K562 (cell line): ENCODE results near the gene SGCG. TPM values are rescaled to one million over a fixed set of nuclear protein-coding genes. Genes with fewer than 3 reads are reported as not detected.
A peak's percentile ranks its signal among the peaks of the same experiment; 100 is the strongest.

Source experiments
- ATAC-seq: fragments of 200-7000 bp; cut with Tn5 transposase; 3 replicates; pipeline ENCODE4 v1.9.1; 2020; ENCODE audit warnings: moderate library complexity
- BruUV-seq: library from RNA; stranded (reverse); fragments of 400-500 nt; replicated peaks from 2 replicates; lab custom pipeline; 2021; lab: Mats Ljungman, UMichigan
- CTCF ChIA-PET: fragments of 300-600 bp; formaldehyde crosslinking; extraction: SDS; loops from one replicate; lab custom pipeline; 2021; ENCODE audit warnings: low intra/inter-chr PET ratio; lab: Yijun Ruan, JAX
- POLR2A ChIA-PET: fragments of 300-600, 350-650 bp; sonication (Branson Sonifier 250); formaldehyde crosslinking; extraction: SDS; loops from one replicate; lab custom pipeline; 2021; ENCODE audit warnings: antibody characterized with exemption, inconsistent platforms; lab: Yijun Ruan, JAX
- DNase-seq, 4 experiments: peaks; one replicate each; pipeline versions ENCODE4 v3.0.0 to v3.0.0-alpha.2; 2011 to 2018; ENCODE audit warnings: low spot score in 3 of 4, mixed read lengths in 3 of 4; ENCODE audit errors: extremely low read depth in 1 of 4
- FAIRE-seq: peaks from 2 replicates; lab custom pipeline; 2011; peaks lifted over from hg19 to GRCh38; lab: Jason Lieb, UNC
- H2AFZ ChIP-seq: 2 replicates; pipeline ENCODE4 v1.6.0; 2011; ENCODE audit warnings: low read depth, low read length, control low read depth, inconsistent platforms
- H3K27ac ChIP-seq: fragments of 200-600 bp; 3 replicates; pipeline ENCODE4 v1.8.0; 2011; ENCODE audit warnings: low read depth, mild to moderate bottlenecking, control low read depth, inconsistent platforms, low read length, moderate library complexity, mixed read lengths; ENCODE audit errors: extremely low read depth
- H3K27me3 ChIP-seq, 2 experiments: fragments of 300-600 bp in 1 of 2; 2 replicates in 1 of 2; 3 replicates in 1 of 2; pipeline versions ENCODE4 v1.6.0 to v1.8.0; 2011; ENCODE audit warnings: inconsistent platforms in 2 of 2, low read length in 2 of 2, mild to moderate bottlenecking in 1 of 2, mixed read lengths in 1 of 2, moderate library complexity in 1 of 2; ENCODE audit not compliant: control insufficient read depth in 2 of 2, insufficient read depth in 2 of 2
- H3K36me3 ChIP-seq: fragments of 300-600 bp; 3 replicates; pipeline ENCODE4 v1.8.0; 2011; ENCODE audit warnings: mild to moderate bottlenecking, low read length, inconsistent platforms; ENCODE audit not compliant: control insufficient read depth, insufficient read depth
- H3K4me1 ChIP-seq, 2 experiments: fragments of 200-600 bp in 1 of 2; replicated peaks in 1 of 2; 2 replicates in 1 of 2; 3 replicates in 1 of 2; pipeline versions ENCODE4 v1.5.1 to v1.8.0; 2011; ENCODE audit warnings: inconsistent platforms in 2 of 2, low read length in 2 of 2, mild to moderate bottlenecking in 1 of 2, mixed read lengths in 1 of 2, moderate library complexity in 1 of 2; ENCODE audit not compliant: control insufficient read depth in 2 of 2, insufficient read depth in 2 of 2
- H3K4me2 ChIP-seq: 2 replicates; pipeline ENCODE4 v1.6.1; 2011; ENCODE audit warnings: low read length, control low read depth, inconsistent platforms, mixed read lengths; ENCODE audit not compliant: insufficient read depth
- H3K4me3 ChIP-seq: fragments of 200-600 bp; sonication (generic), shearing (Covaris generic); 2 replicates; pipeline ENCODE4 v1.5.1; 2016; ENCODE audit warnings: control low read depth, inconsistent platforms
- H3K79me2 ChIP-seq: fragments of 200-600 bp; 3 replicates; pipeline ENCODE4 v1.8.0; 2011; ENCODE audit warnings: low read length, inconsistent platforms; ENCODE audit not compliant: control insufficient read depth, insufficient read depth
- H3K9ac ChIP-seq, 2 experiments: 2 replicates each; pipeline versions ENCODE4 v1.6.0 to v1.6.1; 2011; ENCODE audit warnings: low read depth in 2 of 2, low read length in 2 of 2, control low read depth in 1 of 2, inconsistent platforms in 1 of 2, mild to moderate bottlenecking in 1 of 2, mixed read lengths in 1 of 2; ENCODE audit not compliant: insufficient read depth in 1 of 2
- H3K9me1 ChIP-seq: one replicate; pipeline ENCODE4 v1.6.0; 2011; ENCODE audit warnings: inconsistent platforms, mild to moderate bottlenecking, low read length, moderate library complexity; ENCODE audit not compliant: control insufficient read depth, insufficient read depth
- H3K9me3 ChIP-seq: replicated peaks from 2 replicates; pipeline ENCODE4 v1.5.1; 2011; ENCODE audit warnings: low read depth, low read length, inconsistent platforms; ENCODE audit not compliant: control insufficient read depth, insufficient read depth
- H4K20me1 ChIP-seq: replicated peaks from 2 replicates; pipeline ENCODE4 v1.6.1; 2011; ENCODE audit warnings: low read length, inconsistent platforms, mixed read lengths; ENCODE audit not compliant: control insufficient read depth, insufficient read depth
- ELK3 ChIP-seq: fragments of 450-650 bp; formaldehyde crosslinking; IDR thresholded peaks from 2 replicates; pipeline ENCODE4 v1.4.0; 2020; ENCODE audit warnings: mild to moderate bottlenecking
- FOS ChIP-seq: IDR thresholded peaks from 3 replicates; pipeline ENCODE4 v1.6.1; 2011; ENCODE audit not compliant: insufficient read length; ENCODE audit errors: extremely low read depth
- FOSL1 ChIP-seq: fragments of 200-800 bp; sonication (Bioruptor generic); conservative IDR thresholded peaks from 2 replicates; pipeline ENCODE4 v1.6.1; 2016; ENCODE audit warnings: missing genetic modification characterization, missing compliant biosample characterization
- FOXM1 ChIP-seq, 2 experiments: fragments of 450-650 bp in 1 of 2; sonication (generic) in 1 of 2; formaldehyde crosslinking in 1 of 2; IDR thresholded peaks; 2 replicates each; pipeline versions ENCODE4 v1.6.1 to v1.9.0; 2017 to 2022; ENCODE audit warnings: low read depth in 2 of 2, mild to moderate bottlenecking in 2 of 2, missing genetic modification reagents in 1 of 2, moderate library complexity in 1 of 2
- KAT8 ChIP-seq: fragments of 450-650 bp; IDR thresholded peaks from 2 replicates; pipeline ENCODE4 v1.6.1; 2016; ENCODE audit warnings: low read depth, mild to moderate bottlenecking
- PHF20 ChIP-seq: fragments of 450-650 bp; IDR thresholded peaks from 2 replicates; pipeline ENCODE4 v1.6.1; 2018; ENCODE audit not compliant: partially characterized antibody
- SAP30 ChIP-seq: fragments of 200-600 bp; sonication (generic); IDR thresholded peaks from 2 replicates; pipeline ENCODE4 v1.6.1; 2012; ENCODE audit warnings: borderline replicate concordance, low read depth, mild to moderate bottlenecking, moderate library complexity, low read length, control low read depth, inconsistent platforms; ENCODE audit not compliant: insufficient read depth, poor library complexity, severe bottlenecking
- ZNF316 ChIP-seq: fragments of 450-650 bp; IDR thresholded peaks from 2 replicates; pipeline ENCODE4 v1.6.1; 2016
- WGBS: fragments of 100-300 bp; shearing (Covaris generic); methylation state at CpG from one replicate; pipeline ENCODE4 v1.1.6; 2016; ENCODE audit warnings: low coverage, mixed read lengths; ENCODE audit not compliant: insufficient coverage; ENCODE audit errors: missing lambda C conversion rate; 5-methylcytosine and 5-hydroxymethylcytosine counted together
- in situ Hi-C: fragments of 300-500 bp; cut with MboI; formaldehyde crosslinking; loops from 4 replicates; pipeline ENCODE4 v1.15.0; 2018; ENCODE audit warnings: inconsistent platforms, mixed read lengths
- intact Hi-C: fragments of 100-400 bp; cut with micrococcal nuclease; formaldehyde crosslinking; loops from 2 replicates; pipeline ENCODE4 v1.14.2; 2022
- polyA plus RNA-seq, 8 experiments: library from polyadenylated mRNA; depleted of rRNA in 4 of 8; stranded (reverse) in 5 of 8; unstranded in 3 of 8; fragments of >200 nt; fragmentation: Nextera tagmentation in 2 of 8; fragmentation: Illumina TruSeq in 1 of 8; extraction: Ambion mirVana in 2 of 8; extraction: Trizol in 1 of 8; gene quantifications; 2 replicates each; pipeline versions ENCODE4 v1.2.1 to v1.2.3, GENCODE V29; 2011 to 2014; ENCODE audit warnings: inconsistent platforms in 1 of 8, missing spikeins in 1 of 8
- total RNA-seq, 7 experiments: library from RNA; depleted of rRNA in 6 of 7; stranded (reverse); fragments of >200 nt in 6 of 7; fragmentation: Illumina TruSeq in 2 of 7; extraction: Trizol in 2 of 7; gene quantifications; 2 replicates each; pipeline versions ENCODE4 v1.2.1 to v1.2.3, GENCODE V29; 2011 to 2021; ENCODE audit warnings: low replicate concordance in 1 of 7
- TF ChIP-seq, protein P1 (sequence below): fragments of 450-650 bp; IDR thresholded peaks from 2 replicates; pipeline ENCODE4 v1.6.1; 2016; ENCODE audit warnings: mild to moderate bottlenecking
- TF ChIP-seq, protein P2 (sequence below): fragments of 250-450 bp; sonication (Bioruptor Pico); IDR thresholded peaks from 2 replicates; pipeline ENCODE4 v1.8.0; 2021; ENCODE audit warnings: mild to moderate bottlenecking, moderate library complexity
- TF ChIP-seq, protein P3 (sequence below), 2 experiments: IDR thresholded peaks; 2 replicates each; pipeline ENCODE4 v1.6.1; 2012; ENCODE audit warnings: improper control_type of control experiment in 2 of 2, low read depth in 2 of 2, low read length in 2 of 2, borderline replicate concordance in 1 of 2
- TF ChIP-seq, protein P4 (sequence below): fragments of 250-450 bp; sonication (Bioruptor Pico); IDR thresholded peaks from 2 replicates; pipeline ENCODE4 v1.4.0; 2020; ENCODE audit warnings: borderline replicate concordance

SGCG gene
- total and polyA plus RNA-seq, 9 of the 15 experiments (the other 6 are each of a cell fraction or from before 2014, with no cell fraction given): 0.04 to 0.44 (median 0.34) TPM

DNA sequence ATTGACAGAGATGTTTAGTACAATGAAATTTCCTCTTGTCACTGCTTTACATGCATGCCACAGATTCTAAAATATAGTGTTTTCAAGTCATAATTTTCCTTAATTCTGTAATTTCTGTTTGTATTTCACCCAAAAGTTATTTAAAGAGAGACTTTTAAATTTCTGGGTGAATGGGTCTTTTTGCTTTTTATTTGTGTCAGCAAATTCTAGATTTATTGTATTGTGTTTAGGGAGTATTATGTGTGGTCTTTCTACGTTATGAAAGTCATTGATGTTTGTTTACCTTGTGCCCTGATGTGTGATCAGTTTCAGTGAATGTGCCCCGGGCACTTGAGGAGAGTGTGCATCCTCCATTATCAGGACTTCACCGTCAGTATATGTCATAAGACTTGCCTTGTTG lies 92.7 kb downstream of the SGCG start:
- ChIA-PET CTCF (no interaction called here), POLR2A (no interaction called here)
- Histone ChIP-seq H3K4me3 (no peak overlapping the region), H2AFZ (no peak overlapping the region), H3K4me1 (no peaks in the 10 kb centered on the region), H4K20me1 (no peaks in the 10 kb centered on the region), H3K9me1 (no peaks in the 10 kb centered on the region), H3K36me3 (no peaks in the 10 kb centered on the region), H3K79me2 (no peaks in the 10 kb centered on the region), H3K9me3 (no peaks in the 10 kb centered on the region), H3K27ac (no peak overlapping the region), H3K4me2 (no peak overlapping the region), H3K27me3 (no peaks in the 10 kb centered on the region), H3K9ac (no peak overlapping the region)
- FAIRE-seq: no peak
- ATAC-seq: no peak
- WGBS: 5% methylated on average over 3 of the region's 3 CpGs
- BruUV-seq: no TSS peak
- intact Hi-C loops: loop anchor here (10.0 kb wide), 1 partner anchor 59 kb away; no protein-coding TSS in a partner anchor
- in situ Hi-C loops: no loop called here
- DNase-seq: no peak
- TF ChIP-seq, protein P1, sequence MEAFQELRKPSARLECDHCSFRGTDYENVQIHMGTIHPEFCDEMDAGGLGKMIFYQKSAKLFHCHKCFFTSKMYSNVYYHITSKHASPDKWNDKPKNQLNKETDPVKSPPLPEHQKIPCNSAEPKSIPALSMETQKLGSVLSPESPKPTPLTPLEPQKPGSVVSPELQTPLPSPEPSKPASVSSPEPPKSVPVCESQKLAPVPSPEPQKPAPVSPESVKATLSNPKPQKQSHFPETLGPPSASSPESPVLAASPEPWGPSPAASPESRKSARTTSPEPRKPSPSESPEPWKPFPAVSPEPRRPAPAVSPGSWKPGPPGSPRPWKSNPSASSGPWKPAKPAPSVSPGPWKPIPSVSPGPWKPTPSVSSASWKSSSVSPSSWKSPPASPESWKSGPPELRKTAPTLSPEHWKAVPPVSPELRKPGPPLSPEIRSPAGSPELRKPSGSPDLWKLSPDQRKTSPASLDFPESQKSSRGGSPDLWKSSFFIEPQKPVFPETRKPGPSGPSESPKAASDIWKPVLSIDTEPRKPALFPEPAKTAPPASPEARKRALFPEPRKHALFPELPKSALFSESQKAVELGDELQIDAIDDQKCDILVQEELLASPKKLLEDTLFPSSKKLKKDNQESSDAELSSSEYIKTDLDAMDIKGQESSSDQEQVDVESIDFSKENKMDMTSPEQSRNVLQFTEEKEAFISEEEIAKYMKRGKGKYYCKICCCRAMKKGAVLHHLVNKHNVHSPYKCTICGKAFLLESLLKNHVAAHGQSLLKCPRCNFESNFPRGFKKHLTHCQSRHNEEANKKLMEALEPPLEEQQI: no peak
- TF ChIP-seq, protein P2, sequence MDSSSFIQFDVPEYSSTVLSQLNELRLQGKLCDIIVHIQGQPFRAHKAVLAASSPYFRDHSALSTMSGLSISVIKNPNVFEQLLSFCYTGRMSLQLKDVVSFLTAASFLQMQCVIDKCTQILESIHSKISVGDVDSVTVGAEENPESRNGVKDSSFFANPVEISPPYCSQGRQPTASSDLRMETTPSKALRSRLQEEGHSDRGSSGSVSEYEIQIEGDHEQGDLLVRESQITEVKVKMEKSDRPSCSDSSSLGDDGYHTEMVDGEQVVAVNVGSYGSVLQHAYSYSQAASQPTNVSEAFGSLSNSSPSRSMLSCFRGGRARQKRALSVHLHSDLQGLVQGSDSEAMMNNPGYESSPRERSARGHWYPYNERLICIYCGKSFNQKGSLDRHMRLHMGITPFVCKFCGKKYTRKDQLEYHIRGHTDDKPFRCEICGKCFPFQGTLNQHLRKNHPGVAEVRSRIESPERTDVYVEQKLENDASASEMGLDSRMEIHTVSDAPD: no peak
- no peak for TF ChIP-seq FOSL1
- TF ChIP-seq ELK3 (CRISPR knock-in tag): no peak
- TF ChIP-seq, protein P3, sequence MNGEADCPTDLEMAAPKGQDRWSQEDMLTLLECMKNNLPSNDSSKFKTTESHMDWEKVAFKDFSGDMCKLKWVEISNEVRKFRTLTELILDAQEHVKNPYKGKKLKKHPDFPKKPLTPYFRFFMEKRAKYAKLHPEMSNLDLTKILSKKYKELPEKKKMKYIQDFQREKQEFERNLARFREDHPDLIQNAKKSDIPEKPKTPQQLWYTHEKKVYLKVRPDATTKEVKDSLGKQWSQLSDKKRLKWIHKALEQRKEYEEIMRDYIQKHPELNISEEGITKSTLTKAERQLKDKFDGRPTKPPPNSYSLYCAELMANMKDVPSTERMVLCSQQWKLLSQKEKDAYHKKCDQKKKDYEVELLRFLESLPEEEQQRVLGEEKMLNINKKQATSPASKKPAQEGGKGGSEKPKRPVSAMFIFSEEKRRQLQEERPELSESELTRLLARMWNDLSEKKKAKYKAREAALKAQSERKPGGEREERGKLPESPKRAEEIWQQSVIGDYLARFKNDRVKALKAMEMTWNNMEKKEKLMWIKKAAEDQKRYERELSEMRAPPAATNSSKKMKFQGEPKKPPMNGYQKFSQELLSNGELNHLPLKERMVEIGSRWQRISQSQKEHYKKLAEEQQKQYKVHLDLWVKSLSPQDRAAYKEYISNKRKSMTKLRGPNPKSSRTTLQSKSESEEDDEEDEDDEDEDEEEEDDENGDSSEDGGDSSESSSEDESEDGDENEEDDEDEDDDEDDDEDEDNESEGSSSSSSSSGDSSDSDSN (IDR thresholded peaks at IDR 0.05; ENCODE audit: borderline replicate concordance in 1 of 2, low read depth in 2 of 2, low read length in 2 of 2): no peak
- peak; percentile 66 for TF ChIP-seq ZNF316
- no peak for TF ChIP-seq KAT8
- TF ChIP-seq FOXM1 (IDR thresholded peaks at IDR 0.05; ENCODE audit: low read depth): no peak
- TF ChIP-seq FOXM1 (CRISPR knock-in tag; IDR thresholded peaks at IDR 0.05; ENCODE audit: low read depth): no peak
- TF ChIP-seq, protein P4, sequence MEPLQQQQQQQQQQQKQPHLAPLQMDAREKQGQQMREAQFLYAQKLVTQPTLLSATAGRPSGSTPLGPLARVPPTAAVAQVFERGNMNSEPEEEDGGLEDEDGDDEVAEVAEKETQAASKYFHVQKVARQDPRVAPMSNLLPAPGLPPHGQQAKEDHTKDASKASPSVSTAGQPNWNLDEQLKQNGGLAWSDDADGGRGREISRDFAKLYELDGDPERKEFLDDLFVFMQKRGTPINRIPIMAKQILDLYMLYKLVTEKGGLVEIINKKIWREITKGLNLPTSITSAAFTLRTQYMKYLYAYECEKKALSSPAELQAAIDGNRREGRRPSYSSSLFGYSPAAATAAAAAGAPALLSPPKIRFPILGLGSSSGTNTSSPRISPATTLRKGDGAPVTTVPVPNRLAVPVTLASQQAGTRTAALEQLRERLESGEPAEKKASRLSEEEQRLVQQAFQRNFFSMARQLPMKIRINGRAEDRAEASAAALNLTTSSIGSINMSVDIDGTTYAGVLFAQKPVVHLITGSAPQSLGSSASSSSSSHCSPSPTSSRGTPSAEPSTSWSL (CRISPR knock-in tag): no peak
- no peak for TF ChIP-seq FOS
- TF ChIP-seq SAP30: no peak
- no peak for TF ChIP-seq PHF20
